Thyroid gland (tissue), 4 donors: ENCODE data around the gene MLLT6. TPM values are rescaled to one million over a fixed set of nuclear protein-coding genes. Genes with fewer than 3 reads are reported as not detected.

Source experiments
- DNase-seq, 2 donors: peaks; one replicate each; pipeline ENCODE4 v3.0.0-alpha.2; 2019
- H3K27ac ChIP-seq, 3 donors: fragments of 200-600 bp; sonication (generic); 1 replicate in 2 of 3; 2 replicates in 1 of 3; pipeline ENCODE4 v1.5.1; 2016 to 2019; ENCODE audit warnings: mild to moderate bottlenecking in 1 of 3, moderate library complexity in 1 of 3
- H3K27me3 ChIP-seq: fragments of 200-600 bp; sonication (generic); one replicate; pipeline ENCODE4 v1.5.1; 2019
- H3K36me3 ChIP-seq, 2 donors: fragments of 200-600 bp; sonication (generic); one replicate each; pipeline ENCODE4 v1.5.1; 2016 to 2019
- H3K4me1 ChIP-seq, 2 donors: fragments of 200-600 bp; sonication (generic); one replicate each; pipeline ENCODE4 v1.5.1; 2017 to 2019
- H3K4me3 ChIP-seq, 3 donors: fragments of 200-600 bp; sonication (generic); replicated peaks in 1 of 3; 1 replicate in 2 of 3; 2 replicates in 1 of 3; pipeline ENCODE4 v1.5.1; 2016; ENCODE audit warnings: mild to moderate bottlenecking in 1 of 3
- H3K9me3 ChIP-seq: fragments of 200-600 bp; sonication (generic); one replicate; pipeline ENCODE4 v1.5.1; 2017
- POLR2A ChIP-seq, 2 donors: fragments of 450-650 bp; IDR thresholded peaks; one replicate each; pipeline ENCODE4 v1.6.1; 2017; ENCODE audit warnings: antibody characterized with exemption in 2 of 2, mild to moderate bottlenecking in 2 of 2, moderate library complexity in 1 of 2
- WGBS, 2 donors: methylation state at CpG; one replicate each; pipeline ENCODE4 v1.1.5; 2017; 5-methylcytosine and 5-hydroxymethylcytosine counted together
- intact Hi-C: fragments of 100-400 bp; cut with DNase I; formaldehyde crosslinking; loops from one replicate; pipeline ENCODE4 v1.15.1; 2023
- total RNA-seq, 4 donors: library from RNA; depleted of rRNA; stranded (reverse); fragments of >200 nt; gene quantifications; one replicate each; pipeline ENCODE4 v1.2.3, GENCODE V29; 2016
- TF ChIP-seq, protein P1 (sequence below), 6 experiments: fragments of 200-600 bp in 3 of 6; fragments of 450-650 bp in 3 of 6; sonication (generic) in 3 of 6; IDR thresholded peaks; one replicate each; pipeline ENCODE4 v1.5.1; 2016 to 2019; ENCODE audit warnings: antibody characterized with exemption in 6 of 6, mild to moderate bottlenecking in 2 of 6, inconsistent platforms in 1 of 6, moderate library complexity in 1 of 6

MLLT6 gene
- total RNA-seq, 4 donors from 2014 or later: 111 to 192 (median 115) TPM

- Histone ChIP-seq H3K27me3 (no peaks in the 10 kb centered on the region), H3K36me3 (peaks cover 8 to 14% of the 10 kb centered on the region in 2 donors), H3K4me3 (no peak overlapping the region), H3K4me1 (peaks cover 26 to 45% of the 10 kb centered on the region in 2 donors), H3K27ac (no peak overlapping the region), H3K9me3 (no peaks in the 10 kb centered on the region)
- TF ChIP-seq, protein P1, sequence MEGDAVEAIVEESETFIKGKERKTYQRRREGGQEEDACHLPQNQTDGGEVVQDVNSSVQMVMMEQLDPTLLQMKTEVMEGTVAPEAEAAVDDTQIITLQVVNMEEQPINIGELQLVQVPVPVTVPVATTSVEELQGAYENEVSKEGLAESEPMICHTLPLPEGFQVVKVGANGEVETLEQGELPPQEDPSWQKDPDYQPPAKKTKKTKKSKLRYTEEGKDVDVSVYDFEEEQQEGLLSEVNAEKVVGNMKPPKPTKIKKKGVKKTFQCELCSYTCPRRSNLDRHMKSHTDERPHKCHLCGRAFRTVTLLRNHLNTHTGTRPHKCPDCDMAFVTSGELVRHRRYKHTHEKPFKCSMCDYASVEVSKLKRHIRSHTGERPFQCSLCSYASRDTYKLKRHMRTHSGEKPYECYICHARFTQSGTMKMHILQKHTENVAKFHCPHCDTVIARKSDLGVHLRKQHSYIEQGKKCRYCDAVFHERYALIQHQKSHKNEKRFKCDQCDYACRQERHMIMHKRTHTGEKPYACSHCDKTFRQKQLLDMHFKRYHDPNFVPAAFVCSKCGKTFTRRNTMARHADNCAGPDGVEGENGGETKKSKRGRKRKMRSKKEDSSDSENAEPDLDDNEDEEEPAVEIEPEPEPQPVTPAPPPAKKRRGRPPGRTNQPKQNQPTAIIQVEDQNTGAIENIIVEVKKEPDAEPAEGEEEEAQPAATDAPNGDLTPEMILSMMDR (IDR thresholded peaks at IDR 0.05): no peak
- no peak for TF ChIP-seq POLR2A (IDR thresholded peaks at IDR 0.05)
- intact Hi-C loops: loop anchor here (5.0 to 10.0 kb wide), 2 partner anchors 37 to 135 kb away; partner anchors contain the start of gene SRCIN1
- no peak for DNase-seq
- WGBS, 2 donors: 90 to 94% methylated on average over 13 to 14 of the region's 14 CpGs
These were observed 34.2 kb downstream of the MLLT6 start for GRCh38 chr17:38739305-38739704.

DNA sequence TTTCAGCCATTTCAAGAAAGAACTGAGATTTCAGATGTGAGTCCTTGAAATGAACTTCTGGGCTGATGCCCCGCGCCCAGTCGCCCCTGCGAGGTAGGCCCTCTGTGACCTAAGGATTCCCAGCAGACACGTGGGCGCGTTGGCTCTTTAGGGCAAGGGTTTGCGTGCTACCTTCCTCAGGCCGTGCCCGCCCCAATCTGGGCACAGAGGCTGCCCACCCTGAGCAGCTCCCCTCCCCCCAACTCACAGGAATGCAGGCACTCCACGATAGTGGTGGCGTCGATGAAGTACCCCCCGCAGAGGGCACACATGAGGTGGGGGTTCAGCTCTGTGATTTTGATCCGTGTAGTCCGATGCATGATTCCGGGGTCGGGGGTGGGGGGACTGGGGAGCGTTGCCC, 35.0 kb downstream of the MLLT6 start:
- intact Hi-C loops: no loop called here

GRCh38 chr17:38740806-38741205, 35.7 kb downstream of the MLLT6 start:
- TF ChIP-seq, protein P1 (IDR thresholded peaks at IDR 0.05): no peak
- TF ChIP-seq POLR2A (IDR thresholded peaks at IDR 0.05): no peak
- no peak overlapping the region for H3K4me3 ChIP-seq
- 65 to 71% methylated on average over 4 of the region's 4 CpGs for WGBS, 2 donors
- H3K4me1 ChIP-seq: peaks cover 23 to 40% of the 10 kb centered on the region in 2 donors
- intact Hi-C loops: no loop called here
- no peaks in the 10 kb centered on the region for H3K9me3 ChIP-seq
- peaks cover 8 to 14% of the 10 kb centered on the region in 2 donors for H3K36me3 ChIP-seq
- DNase-seq: no peak
- H3K27me3 ChIP-seq: no peaks in the 10 kb centered on the region
- H3K27ac ChIP-seq: peak overlapping the region in 1 of 3 donors; percentile 8

More for the DNA sequence above, 35.0 kb downstream of the MLLT6 start:
- peaks cover 26 to 43% of the 10 kb centered on the region in 2 donors for H3K4me1 ChIP-seq
- no peaks in the 10 kb centered on the region for H3K9me3 ChIP-seq
- no peak overlapping the region for H3K4me3 ChIP-seq
- H3K36me3 ChIP-seq: peaks cover 8 to 14% of the 10 kb centered on the region in 2 donors
- no peaks in the 10 kb centered on the region for H3K27me3 ChIP-seq
- WGBS, 2 donors: 84 to 86% methylated on average over 11 to 19 of the region's 19 CpGs
- H3K27ac ChIP-seq: no peak overlapping the region
- TF ChIP-seq, protein P1 (IDR thresholded peaks at IDR 0.05): no peak
- TF ChIP-seq POLR2A (IDR thresholded peaks at IDR 0.05): no peak
- DNase-seq: no peak

- peaks cover 6 to 14% of the 10 kb centered on the region in 2 donors for H3K36me3 ChIP-seq
- TF ChIP-seq, protein P1 (IDR thresholded peaks at IDR 0.05): no peak
- no peak for TF ChIP-seq POLR2A (IDR thresholded peaks at IDR 0.05)
- WGBS, 2 donors: 72 to 86% methylated on average over 4 to 5 of the region's 5 CpGs
- DNase-seq: no peak
- no peaks in the 10 kb centered on the region for H3K9me3 ChIP-seq
- peak overlapping the region; percentile 3 to 57 (median 8) for H3K27ac ChIP-seq
- intact Hi-C loops: no loop called here
- H3K4me1 ChIP-seq: peaks cover 30 to 47% of the 10 kb centered on the region in 2 donors
- no peak overlapping the region for H3K4me3 ChIP-seq
- H3K27me3 ChIP-seq: no peaks in the 10 kb centered on the region
These were observed 36.4 kb downstream of the MLLT6 start for GRCh38 chr17:38741461-38741860.

DNA sequence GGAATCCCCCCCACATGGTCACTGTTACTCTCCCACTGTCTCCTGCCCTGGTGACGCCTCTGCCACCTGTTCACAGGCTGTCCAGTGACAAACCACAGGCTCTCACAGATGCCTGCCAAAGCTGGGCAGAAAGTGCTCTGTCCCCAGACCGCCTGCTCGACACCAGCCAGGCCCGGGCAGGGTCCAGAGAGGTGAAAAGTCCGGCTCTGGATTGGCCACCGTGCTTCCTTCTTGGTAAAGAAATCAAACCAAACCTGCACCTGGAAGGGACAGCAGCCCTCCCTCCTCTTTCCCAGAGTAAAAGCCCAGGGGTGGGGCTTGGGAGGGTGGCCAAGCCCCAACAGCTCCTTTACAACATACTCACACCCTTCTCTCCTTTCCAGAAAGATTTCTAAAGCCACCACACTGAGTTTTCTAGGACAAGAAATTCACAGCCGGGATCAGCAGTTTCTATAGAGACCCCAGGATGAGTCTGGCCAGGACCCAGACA, 36.9 kb downstream of the MLLT6 start:
- Histone ChIP-seq H3K27me3 (no peaks in the 10 kb centered on the region), H3K4me3 (peak overlapping the region in 1 of 3 donors; percentile 0), H3K4me1 (peaks cover 35 to 52% of the 10 kb centered on the region in 2 donors), H3K36me3 (peaks cover 6 to 14% of the 10 kb centered on the region in 2 donors), H3K27ac (peak overlapping the region; percentile 8 to 57 (median 49)), H3K9me3 (no peaks in the 10 kb centered on the region)
- DNase-seq: peak; percentile 75 to 76
- no peak for TF ChIP-seq POLR2A (IDR thresholded peaks at IDR 0.05)
- TF ChIP-seq, protein P1 (IDR thresholded peaks at IDR 0.05): no peak
- intact Hi-C loops: no loop called here
- WGBS, 2 donors: 20 to 23% methylated on average over 4 to 7 of the region's 7 CpGs
